Stomach (tissue), 4 donors: Measurements from ENCODE around the gene ADGRF4.

Source experiments
- CTCF ChIP-seq, 7 experiments: fragments of 450-650 bp in 4 of 7; fragments of 200-600 bp in 3 of 7; sonication (generic) in 3 of 7; IDR thresholded peaks; one replicate each; pipeline ENCODE4 v1.5.1; 2016 to 2019; ENCODE audit warnings: antibody characterized with exemption in 7 of 7, control low read depth in 2 of 7, mild to moderate bottlenecking in 1 of 7
- EP300 ChIP-seq: sonication (generic); formaldehyde crosslinking; IDR thresholded peaks from one replicate; pipeline ENCODE4 v1.6.1; 2017; ENCODE audit warnings: antibody characterized with exemption
- POLR2A ChIP-seq, 4 donors: fragments of 450-650 bp; IDR thresholded peaks; one replicate each; pipeline ENCODE4 v1.6.1; 2016; ENCODE audit warnings: antibody characterized with exemption in 4 of 4, control low read depth in 2 of 4, mild to moderate bottlenecking in 1 of 4, moderate library complexity in 1 of 4
- POLR2AphosphoS5 ChIP-seq, 3 donors: sonication (generic); formaldehyde crosslinking; IDR thresholded peaks; one replicate each; pipeline ENCODE4 v1.6.1; 2016; ENCODE audit warnings: antibody characterized with exemption in 3 of 3

- TF ChIP-seq CTCF (IDR thresholded peaks at IDR 0.05) (no peak), POLR2A (IDR thresholded peaks at IDR 0.05) (no peak), POLR2AphosphoS5 (IDR thresholded peaks at IDR 0.05) (no peak), EP300 (no peak)
Measured at GRCh38 chr6:47716207-47716606, 17.8 kb downstream of the ADGRF4 start.
